D721Med (cell line): Measurements from ENCODE around the gene MRGPRE.

Source experiments
- DNase-seq: peaks from one replicate; pipeline ENCODE4 v3.0.0; 2011; ENCODE audit warnings: low spot score; ENCODE audit not compliant: insufficient read length
- FAIRE-seq: peaks from 2 replicates; lab custom pipeline; 2011; peaks lifted over from hg19 to GRCh38; lab: Jason Lieb, UNC
- CTCF ChIP-seq: IDR thresholded peaks from 2 replicates; pipeline ENCODE4 v1.5.1; 2012; ENCODE audit warnings: mild to moderate bottlenecking, control low read depth; ENCODE audit not compliant: insufficient read depth; ENCODE audit errors: missing control alignments

The MRGPRE gene

GRCh38 chr11:3182462-3182852 lies 49.8 kb downstream of the MRGPRE start:
- no peak for TF ChIP-seq CTCF
- DNase-seq (no peak), FAIRE-seq (no peak)

- TF ChIP-seq CTCF = no peak
- FAIRE-seq = no peak
- no peak for DNase-seq
These were observed 50.3 kb downstream of the MRGPRE start for GRCh38 chr11:3181725-3182461.

DNA sequence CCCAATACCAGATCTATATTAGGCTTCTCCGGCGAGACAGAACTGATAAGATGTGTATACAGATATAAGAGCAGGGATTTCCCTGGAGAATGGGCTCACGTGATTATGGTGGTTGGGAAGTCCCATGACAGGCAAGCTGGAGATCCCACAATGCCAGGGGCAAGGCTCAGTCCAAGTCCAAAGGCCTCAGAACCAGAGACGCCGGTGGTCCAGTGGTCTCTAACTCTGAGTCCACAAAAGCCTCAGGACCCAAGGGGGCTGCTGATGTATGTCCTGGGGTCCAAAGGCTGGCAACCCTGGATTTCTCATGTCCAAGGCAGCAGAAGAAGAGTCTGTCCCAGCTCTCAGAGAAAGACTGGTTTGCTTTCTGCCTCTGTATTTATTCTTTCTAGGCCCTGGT lies 51.3 kb downstream of the MRGPRE start:
- no peak for TF ChIP-seq CTCF
- DNase-seq = no peak
- FAIRE-seq = no peak

- FAIRE-seq (no peak), DNase-seq (no peak)
These were observed 53.9 kb downstream of the MRGPRE start for GRCh38 chr11:3178349-3178748.

DNA sequence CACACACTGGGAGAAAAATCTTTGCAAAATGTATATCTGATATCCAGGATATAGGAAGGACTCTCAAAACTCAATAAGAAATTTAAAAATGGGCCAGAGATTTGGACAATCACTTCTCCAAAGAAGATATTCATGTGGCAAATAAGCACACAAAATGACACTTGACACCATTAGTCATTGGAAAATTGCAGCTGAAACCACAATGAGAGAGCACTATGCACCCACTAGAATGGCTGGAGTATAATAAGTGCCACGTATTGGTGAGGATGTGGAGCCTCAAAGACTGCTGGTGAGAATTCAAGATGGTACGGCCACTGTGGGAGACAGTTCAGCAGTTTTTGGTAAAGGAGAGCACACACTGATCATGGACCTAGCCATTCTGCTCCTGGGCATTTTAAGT lies 54.3 kb downstream of the MRGPRE start:
- DNase-seq (no peak), FAIRE-seq (no peak)
- no peak for TF ChIP-seq CTCF

More at GRCh38 chr11:3178349-3178748, 53.9 kb downstream of the MRGPRE start:
- no peak for TF ChIP-seq CTCF
